GM19455 (cell line): ENCODE results near the gene AP5S1.

Experiments
- ATAC-seq: cut with Tn5 transposase; IDR thresholded peaks from one replicate; pipeline ENCODE4 v1.9.1; 2021; ENCODE audit not compliant: unreplicated experiment

The AP5S1 gene, protein sequence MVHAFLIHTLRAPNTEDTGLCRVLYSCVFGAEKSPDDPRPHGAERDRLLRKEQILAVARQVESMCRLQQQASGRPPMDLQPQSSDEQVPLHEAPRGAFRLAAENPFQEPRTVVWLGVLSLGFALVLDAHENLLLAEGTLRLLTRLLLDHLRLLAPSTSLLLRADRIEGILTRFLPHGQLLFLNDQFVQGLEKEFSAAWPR

DNA sequence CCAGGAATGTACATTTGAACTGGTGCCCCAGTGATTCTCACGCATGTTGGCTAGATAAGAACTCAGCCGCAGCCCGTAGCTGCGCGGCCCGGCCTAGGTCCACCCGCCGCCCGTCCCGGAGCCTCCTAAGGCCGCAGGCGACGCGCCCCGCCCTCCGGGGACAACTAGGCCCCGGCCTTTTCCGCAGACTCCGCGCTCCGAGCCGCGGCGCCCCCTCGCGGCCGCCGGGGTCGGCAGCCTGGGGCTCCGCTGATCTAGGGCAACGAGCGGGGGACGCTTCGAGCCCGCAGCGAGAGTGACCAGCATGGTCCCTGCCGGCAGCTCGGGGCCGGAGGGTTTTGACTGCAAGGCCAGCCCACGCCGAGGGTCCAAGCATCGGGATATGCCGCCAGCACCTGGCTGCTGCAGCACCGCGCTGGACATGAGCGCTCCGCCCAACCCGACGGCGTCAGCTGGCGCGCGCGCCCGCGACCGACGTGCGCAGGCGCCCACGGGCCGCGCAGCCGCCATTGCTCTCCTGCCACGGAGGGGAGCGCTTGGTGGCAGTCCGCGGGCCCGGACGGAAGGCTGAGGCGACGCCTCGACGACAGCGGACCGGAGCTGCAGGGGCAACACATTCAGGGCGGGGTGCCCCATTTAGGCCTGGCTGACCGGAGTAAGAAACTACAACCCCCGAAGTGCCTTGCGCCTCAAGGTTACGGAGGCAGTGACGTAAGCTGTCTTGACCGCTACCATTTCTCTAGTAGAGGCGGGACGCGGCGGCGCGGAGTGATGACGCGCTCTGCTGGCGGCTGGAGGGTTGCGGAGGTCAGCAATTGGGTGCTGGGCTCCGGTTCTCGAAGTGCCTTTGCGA lies at the start of gene AP5S1:
AP5S1 (plus strand) TSS at position 500 of the 853 bp plus-strand sequence. CDS start 1,571 bp downstream, outside the sequence.
- ATAC-seq: peak; percentile 87

DNA sequence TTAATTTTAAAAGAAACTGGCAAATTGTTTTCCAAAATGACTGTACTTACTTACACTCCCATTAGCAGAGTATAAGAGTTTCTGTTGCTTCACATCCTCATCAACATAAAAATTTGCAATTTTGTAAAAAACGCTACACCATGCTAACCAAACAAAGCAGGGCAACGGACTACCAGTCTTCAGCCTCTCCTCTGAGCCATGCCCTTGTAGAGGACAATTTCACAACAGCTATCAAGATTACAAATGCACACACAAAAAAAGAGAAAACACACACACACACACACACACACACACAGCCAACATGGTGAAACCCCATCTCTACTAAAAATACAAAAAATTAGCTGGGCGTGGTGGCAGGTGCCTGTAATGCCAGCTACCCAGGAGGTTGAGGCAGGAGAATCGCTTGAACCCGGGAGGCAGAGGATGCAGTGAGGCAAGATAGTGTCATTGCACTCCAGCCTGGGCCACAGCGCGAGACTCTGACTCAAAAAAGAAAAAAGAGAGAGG lies 48.7 kb upstream of the AP5S1 start:
- no peak for ATAC-seq

DNA sequence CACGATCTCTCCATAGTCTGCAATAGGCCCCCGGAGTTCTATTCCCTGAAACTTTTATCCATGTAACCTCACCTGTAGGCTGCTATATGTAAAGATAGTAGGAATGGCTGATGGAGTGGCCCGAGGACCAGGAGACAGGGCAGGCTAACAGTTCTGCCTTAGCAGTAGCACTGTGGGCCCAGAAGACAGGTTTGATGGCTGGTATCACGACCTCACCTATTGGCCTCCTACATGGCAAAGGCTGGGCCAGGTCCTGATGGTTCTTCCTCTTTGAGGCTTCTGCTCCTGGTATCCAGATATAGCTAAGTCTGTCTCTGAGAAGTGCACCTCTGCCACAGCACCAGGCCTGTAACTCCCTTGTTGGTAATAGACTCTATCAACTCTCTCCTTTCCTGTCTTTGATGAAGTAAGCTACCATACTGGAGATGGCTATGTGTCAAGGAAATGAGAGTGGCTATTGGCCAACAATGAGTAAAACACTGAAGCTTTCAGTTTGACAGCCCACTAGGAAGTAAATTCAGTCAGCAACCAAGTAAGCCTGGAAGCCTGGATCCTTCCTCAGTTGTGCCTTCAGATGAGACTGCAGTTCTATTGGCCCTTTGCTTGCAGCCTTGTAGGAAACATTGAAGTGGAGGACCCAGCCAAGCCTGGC lies 44.8 kb upstream of the AP5S1 start:
- ATAC-seq: no peak

DNA sequence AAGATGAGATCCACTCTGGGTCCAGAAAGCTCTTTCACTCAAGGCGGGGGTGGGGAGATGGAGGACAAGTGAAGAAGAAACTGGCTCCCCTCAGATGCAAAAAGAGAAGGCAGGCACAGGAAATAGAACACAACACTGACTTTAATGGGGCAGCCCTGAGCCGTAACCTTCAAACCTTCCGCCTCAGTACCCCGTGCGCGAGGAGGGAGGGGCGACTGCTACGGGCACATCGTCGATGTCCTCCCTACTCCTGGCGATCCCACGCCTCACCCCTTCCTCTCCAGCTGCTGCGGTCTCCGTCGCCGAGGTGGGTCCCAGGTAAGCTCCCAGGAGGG lies 43.0 kb upstream of the AP5S1 start:
- no peak for ATAC-seq

DNA sequence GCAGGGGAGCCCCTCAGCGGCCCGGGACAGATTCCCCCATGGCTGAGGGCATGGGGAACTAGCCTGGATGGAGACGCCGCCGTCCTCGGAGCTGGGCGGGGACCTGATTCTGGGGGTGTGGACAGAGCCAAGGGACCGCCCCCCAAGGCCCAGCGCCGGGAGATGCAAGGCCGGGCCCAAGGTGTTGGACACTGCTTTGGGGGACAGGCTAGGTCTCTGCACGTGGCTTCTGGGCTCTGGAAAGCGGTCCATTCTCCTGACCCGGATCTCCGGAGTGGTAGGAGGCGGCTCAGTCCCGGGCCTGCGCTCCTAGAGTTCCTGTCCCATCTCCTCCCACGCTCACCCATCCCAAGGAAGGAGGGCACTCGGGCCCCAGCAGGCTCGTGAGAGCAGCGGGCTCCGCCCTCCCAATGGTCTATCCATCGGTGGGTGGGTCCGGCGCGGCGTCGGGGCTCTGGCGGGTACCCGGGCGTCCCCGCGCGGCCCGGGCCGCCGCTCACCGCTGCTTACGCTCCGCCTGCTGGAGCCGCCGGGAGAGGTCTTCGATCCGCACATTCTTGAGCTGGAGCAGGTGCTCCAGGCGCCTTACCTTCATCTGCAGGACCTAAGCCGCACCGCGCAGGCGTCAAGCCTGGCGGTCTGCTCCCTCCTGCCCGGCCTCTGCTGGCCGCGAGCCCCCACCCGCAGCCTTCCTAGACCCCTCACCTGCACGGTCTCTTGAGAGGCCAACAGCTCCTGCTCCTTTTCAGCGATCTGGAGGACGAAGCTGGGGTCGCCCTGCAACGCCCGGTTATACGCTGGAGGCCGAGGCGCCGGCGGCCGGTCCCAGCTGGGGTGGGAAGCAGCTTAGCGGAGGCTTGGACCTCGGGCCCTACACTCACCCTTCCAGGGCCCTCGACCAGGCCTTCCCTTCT lies 42.4 kb upstream of the AP5S1 start:
- no peak for ATAC-seq

DNA sequence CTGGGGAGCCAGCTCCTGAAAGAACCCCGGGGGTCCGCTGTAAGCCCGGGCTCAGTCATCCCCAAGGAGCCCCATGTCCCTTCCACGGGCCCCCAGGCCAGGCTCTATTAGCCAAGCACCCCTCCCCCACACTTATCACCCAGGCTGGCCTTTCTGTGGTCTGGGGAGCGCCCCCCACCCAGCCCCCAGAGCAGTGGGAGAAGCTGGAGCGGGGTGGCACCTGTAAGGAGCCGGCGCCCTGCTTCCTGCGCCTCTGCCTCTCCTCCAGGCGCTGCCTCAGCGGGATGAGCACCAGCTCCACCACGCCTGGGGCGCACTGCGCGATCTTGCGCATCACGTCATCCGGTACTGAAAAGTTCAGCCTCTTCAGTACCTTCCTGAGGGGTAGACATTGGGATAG lies 41.4 kb upstream of the AP5S1 start:
- ATAC-seq: no peak

DNA sequence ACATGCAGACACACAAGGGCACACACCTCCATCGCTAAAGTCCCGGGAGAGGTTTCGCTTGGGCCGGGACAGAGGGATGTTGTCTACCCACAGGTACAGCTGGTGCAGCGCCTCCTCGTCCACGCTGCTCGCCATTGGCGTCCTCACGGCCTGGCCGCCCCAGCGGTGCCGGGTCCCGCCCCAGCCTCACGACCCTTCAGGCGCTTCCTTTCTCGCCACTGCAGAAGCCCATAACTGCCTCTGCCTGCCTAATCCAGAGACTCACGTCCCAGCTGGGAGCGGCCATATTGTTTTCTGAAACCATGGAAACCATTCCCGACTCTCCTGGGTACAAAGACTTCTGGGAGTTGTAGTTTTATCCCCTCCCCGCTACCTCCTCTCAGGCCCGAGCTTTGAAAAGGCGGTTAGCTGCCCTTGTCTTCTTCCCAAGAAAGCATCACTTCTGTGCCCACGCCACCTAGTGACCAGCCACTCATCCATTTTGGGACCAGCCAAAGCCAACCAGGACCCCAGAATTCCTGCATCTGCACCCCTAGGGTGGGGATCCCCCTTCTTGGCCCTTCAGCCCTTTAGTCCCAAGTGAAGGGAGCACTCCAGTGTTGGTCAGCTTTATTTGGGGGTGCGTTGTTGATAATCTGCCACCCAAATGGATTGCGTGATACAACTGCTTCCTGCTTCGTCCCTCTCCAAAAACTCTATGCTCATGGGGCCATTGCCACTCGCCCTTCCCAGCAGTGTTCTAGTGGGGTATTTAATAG lies 39.0 kb upstream of the AP5S1 start, which contains the start of gene SPEF1:
SPEF1 (minus strand) TSS at position 296 of the 758 bp plus-strand sequence; CDS start at position 135, 161 bp downstream.
- ATAC-seq: peak; percentile 51

DNA sequence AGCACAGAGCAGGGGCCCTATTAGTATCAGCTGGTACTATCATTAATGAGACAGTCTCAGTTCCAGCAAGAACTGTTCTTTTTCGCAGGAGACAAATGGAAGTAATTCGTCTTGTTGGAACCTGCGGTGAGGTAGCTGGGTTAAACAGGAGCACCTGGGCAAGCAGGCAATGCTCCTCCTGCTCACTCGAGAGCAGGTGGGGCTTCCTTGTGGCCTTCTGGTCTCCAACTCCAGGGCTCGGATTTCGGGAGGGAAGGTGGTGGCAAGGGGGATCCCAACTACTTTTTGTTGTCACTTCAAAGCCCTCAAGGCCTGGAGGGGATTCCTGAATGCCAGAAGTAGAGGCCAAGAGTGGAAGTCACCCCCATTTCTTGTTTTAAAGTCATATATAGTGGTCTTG lies 37.8 kb upstream of the AP5S1 start:
- no peak for ATAC-seq

DNA sequence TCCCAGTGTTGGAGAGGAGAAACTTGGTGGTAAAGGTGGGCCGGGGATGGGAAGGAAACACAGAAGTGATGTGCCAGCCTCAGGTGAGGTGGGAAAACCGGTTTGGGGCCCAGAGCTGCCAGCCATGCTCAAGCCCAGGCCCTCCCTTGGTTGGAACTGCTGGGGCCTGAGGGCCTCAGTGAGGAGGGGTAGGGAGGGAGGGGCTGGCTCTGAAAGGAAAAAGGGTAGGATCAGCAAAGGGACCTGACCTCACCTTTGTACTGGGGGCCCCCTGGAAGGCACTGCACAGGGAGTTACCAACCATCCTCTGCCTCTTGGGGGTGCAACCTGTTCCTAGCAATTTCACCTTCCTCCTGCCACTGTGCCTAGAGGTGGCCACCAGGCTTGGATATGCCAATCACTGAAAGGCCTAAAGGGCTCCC lies 37.3 kb upstream of the AP5S1 start:
- ATAC-seq: no peak

DNA sequence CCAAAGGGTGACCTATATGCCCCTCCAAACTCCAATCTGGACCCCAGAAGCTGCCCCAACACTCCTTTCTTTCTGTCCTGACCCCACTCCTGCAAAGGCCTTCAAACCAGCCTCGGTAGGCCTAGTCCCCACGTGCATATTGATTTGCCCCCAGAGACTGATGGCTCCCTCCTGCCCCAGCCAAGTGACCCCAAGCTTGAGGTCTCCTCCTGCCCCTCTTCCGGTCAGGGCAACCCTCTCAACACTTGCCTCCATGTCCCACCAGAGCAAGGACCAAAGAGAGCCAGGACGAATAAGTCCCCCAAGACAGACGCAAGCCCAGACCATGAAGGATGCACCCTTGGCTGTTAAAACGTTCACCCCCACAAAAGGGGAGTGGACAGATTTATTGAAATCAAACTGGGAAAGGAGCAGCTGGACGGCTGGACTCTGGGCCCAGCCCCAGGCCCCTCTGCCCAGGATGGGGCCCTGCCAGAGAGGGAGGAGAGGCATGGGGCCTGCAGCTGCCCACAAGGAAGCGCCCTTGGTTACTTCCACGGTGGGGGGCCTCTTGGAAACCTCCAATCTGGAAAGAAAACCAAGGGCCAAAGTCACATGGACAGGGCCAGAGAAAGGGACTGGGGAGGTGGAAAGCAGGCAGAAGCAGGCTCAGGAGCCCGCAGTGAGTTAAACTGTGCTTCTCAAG lies 36.7 kb upstream of the AP5S1 start:
- no peak for ATAC-seq

DNA sequence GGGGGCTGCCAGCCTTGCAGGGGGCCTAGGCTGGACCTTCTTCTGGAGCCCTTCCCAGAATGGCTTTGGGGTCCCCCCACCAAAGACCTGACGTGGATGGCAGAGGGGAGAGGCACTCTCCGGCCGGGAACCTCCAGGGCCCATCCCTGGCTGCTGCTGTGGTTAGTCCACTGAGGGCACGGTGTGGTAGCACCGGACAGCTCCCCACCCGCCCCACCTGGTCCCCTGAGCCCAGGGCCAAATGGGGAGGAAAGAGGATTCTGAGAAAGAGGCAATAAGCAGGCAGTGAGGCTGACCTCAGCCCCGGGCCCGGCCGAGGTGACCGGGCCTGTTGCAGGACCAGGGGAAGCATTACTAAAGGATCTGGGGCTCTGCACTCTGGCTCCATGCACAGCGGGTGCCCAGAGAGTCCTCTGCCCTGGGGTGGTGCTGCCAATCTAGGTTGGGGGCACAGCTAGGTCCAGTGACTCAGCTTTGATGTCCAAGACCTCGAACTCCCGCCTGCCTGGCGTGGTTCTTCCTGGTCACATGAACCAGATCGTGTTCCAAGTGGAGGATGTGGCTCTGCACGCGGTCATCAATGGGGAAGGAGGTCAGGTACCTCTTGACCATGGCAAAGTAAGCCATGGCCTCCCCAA lies 36.0 kb upstream of the AP5S1 start:
- no peak for ATAC-seq

DNA sequence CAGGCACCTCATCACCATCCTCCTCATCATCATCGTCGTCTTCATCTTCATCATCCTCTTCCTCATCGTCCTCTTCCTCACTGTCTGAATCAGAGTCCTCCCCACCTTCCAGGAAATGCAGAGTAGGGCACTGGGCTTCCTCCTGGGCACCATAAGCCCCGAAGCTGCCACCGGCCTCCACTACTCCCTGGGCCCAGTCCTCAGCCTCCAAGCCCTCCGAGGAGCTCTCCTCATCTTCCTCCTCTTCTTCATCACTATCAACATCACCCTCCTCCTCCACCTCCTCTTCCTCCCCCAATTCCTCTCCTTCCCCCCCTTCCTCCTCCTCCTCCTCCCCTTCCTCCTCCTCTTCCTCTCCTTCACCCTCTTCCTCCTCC lies 35.5 kb upstream of the AP5S1 start:
- no peak for ATAC-seq

DNA sequence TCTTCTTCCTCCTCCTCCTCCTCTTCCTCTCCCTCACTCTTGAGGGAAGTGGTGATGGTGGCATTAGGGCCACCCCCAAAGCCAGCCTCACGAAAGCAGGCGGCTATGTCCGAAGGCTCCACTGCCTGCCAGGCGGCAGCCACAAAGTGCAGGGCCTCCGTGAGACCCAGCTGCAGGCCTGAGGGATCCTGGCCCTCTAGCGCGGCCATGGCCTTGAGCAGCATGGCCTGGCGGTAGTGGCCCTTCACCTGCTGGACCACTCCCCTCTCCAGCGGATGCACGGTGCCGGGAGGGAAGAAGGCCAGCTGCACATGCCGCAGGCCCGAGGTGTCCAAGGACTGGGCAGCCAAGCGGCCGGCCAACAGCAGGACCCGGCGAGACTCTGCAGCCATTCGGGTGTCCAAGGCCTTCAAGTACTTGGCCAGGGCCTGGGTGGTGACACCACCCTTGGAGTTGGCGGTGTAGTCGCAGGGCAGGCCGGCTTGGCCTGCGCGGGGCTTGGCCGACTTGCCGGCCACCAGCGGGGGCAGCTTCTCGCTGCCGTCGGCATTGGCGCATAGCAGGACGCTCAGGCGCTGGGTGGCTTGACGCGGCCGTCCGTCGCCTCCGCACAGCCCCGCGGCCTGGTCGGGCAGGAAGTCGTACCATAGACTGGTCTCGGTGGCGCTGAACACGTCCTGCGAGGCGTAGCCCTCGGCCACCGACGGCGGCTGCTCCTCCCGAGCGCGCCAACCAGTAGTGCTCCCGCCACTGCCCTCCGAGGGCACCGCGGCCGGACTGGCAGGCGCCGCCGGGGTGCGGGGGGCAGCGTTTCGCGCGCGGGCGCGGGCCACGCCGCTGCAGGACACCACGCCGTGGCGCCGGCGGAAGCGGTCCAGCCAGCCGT lies 34.9 kb upstream of the AP5S1 start:
- no peak for ATAC-seq

DNA sequence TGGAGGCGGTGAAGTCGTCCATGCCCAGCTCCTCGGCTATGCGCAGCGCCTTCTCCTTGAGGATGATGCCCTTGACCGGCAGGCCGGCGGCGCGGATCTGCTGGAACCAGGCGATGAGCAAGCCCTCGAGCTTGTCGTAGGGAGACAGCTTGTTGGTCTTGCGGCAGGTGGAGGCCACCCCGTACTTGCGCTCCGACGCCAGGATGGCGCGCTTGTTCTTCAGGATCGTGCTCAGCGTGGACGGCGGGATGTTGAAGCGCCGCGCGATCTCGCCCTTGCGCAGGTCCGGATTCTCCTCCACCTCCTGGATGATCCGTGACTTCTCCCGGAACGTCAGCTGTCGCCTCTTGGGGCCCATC lies 34.2 kb upstream of the AP5S1 start:
- peak; percentile 32 for ATAC-seq

DNA sequence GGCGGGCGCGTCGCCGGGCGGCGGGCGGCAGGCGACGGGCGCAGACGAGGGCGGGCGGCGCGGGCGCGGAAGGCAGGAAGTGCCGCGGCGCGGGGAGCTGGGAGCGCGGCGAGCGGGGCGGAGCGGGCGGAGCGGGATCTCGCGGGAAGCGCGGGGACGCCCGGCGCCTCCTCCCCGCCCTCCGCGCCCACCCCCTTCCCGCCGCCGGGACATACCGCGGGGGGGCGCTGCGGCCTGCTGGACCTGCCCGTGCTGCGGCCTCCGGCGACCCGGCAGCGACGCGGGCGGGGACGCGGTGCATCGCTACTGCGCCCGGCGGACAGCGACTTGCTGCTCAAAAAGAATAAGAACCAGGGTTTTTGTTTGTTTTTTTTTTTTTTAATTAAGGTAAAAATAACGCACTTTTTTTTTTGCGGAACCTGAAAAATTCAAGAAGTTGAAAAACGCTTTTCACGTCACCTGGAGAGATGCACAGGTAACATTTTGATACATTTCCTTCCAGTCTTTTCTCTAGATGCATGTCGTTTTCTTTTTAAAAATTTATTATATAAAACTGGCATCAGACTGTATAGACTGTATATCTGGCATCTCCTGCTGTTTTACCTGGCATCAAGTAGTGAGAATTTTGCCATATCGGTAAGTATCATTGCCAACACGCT lies 33.6 kb upstream of the AP5S1 start, which contains the start of gene CENPB:
CENPB (minus strand) TSS at position 76 of the 659 bp plus-strand sequence. CDS start 257 bp downstream, outside the sequence.
- ATAC-seq: peak; percentile 77

DNA sequence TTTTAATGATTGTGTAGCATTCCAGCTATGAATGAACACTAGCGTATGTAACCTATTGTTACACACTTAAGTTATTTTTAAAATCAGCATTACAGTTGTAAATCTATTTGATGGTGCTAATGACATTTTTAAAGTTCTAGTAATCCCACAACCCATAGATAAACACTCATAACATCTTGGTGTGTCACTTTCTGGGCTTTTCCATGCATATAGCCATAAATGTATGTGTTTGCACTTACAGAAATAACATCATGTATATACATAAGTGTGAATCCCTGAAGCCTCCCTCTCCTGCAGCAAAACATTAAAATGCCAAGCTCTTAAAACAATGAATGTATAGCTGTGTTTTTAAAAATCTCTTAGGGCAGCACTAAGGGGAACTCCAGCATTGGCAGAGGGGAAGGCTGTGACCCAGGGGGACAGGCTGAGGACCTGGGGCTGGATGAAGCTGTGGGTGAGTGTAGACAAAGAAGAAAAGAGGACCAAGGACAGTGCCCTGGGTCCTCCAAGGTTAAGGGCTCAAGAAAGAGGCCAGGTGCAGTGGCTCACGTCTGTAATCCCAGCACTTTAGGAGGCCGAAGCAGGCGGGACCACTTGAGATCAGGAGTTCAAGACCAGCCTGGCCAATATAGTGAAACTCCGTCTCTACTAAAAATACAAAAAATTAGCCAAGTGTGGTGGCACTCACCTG lies 32.9 kb upstream of the AP5S1 start:
- ATAC-seq: no peak

DNA sequence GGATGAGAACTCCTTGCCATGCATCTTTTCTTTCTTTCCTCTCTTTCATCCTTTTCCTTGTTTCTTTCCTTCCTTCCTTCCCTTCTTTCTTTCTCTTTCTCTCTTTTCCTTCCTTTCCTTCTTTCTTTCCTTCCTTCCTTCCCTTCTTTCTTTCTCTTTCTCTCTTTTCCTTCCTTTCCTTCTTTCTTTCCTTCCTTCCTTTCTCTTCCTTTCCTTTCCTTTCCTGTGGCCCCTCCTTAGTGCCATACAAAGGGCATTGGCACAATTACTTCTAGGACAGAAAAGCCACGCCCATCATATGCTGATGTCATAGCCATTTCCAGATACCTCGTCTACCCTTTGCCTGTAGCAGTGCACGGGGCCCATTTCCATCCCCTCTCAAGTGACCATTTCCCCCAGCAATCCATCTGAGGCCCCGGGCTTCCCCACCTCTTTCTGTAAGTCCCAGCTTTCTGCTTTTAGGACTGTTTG lies 31.6 kb upstream of the AP5S1 start:
- ATAC-seq: no peak
